B cell (primary cell): ENCODE data around the gene LIPI. TPM values are rescaled to one million over a fixed set of nuclear protein-coding genes. Genes with fewer than 3 reads are reported as not detected.
A peak's percentile ranks its signal among the peaks of the same experiment; 100 is the strongest.

ENCODE experiments used
- ATAC-seq: fragments of 200-7000 bp; cut with Tn5 transposase; one replicate; pipeline ENCODE4 v1.10.0; 2021; ENCODE audit warnings: low read depth, mild to moderate bottlenecking, moderate number of reproducible peaks, moderate library complexity
- CTCF ChIA-PET: fragments of 350-600 bp; sonication (Branson Sonifier 250); formaldehyde crosslinking; loops from one replicate; lab custom pipeline; 2021; ENCODE audit warnings: antibody characterized with exemption, inconsistent platforms; lab: Charles Lee
- POLR2A ChIA-PET: fragments of 350-600 bp; sonication (Branson Sonifier 250); formaldehyde crosslinking; loops from one replicate; lab custom pipeline; 2021; ENCODE audit warnings: antibody characterized with exemption; lab: Charles Lee
- DNase-seq: peaks from one replicate; pipeline ENCODE4 v3.0.0; 2013
- H2AFZ ChIP-seq: 2 replicates; pipeline ENCODE4 v1.6.1; 2012; ENCODE audit warnings: mild to moderate bottlenecking, low read depth, low read length; ENCODE audit not compliant: insufficient read depth, poor library complexity, severe bottlenecking
- H3K27ac ChIP-seq, 2 donors: 1 replicate in 1 of 2; 2 replicates in 1 of 2; pipeline ENCODE4 v1.5.1; 2012 to 2013; ENCODE audit warnings: low read length in 2 of 2, mild to moderate bottlenecking in 2 of 2, moderate library complexity in 1 of 2
- H3K27me3 ChIP-seq, 4 experiments: fragments of 200-600 bp in 1 of 4; sonication (generic) in 1 of 4; replicated peaks in 1 of 4; 1 replicate in 2 of 4; 2 replicates in 2 of 4; pipeline versions ENCODE4 v1.6.1 to v1.7.0; 2013 to 2016; ENCODE audit warnings: low read length in 3 of 4, mild to moderate bottlenecking in 2 of 4, mixed read lengths in 1 of 4, moderate library complexity in 1 of 4; ENCODE audit not compliant: insufficient read depth in 4 of 4, control insufficient read depth in 3 of 4; ENCODE audit errors: control extremely low read depth in 1 of 4
- H3K36me3 ChIP-seq, 2 experiments: replicated peaks in 1 of 2; 1 replicate in 1 of 2; 2 replicates in 1 of 2; pipeline versions ENCODE4 v1.6.1 to v1.7.1; 2013; ENCODE audit warnings: low read length in 1 of 2; ENCODE audit not compliant: insufficient read depth in 2 of 2, control insufficient read depth in 1 of 2; ENCODE audit errors: control extremely low read depth in 1 of 2, extremely low read depth in 1 of 2
- H3K4me1 ChIP-seq, 2 donors: fragments of 200-600 bp in 1 of 2; sonication (generic) in 1 of 2; 1 replicate in 1 of 2; 2 replicates in 1 of 2; pipeline versions ENCODE4 v1.5.1 to v1.6.1; 2013 to 2017; ENCODE audit warnings: low read length in 2 of 2; ENCODE audit not compliant: control insufficient read depth in 2 of 2, insufficient read depth in 2 of 2
- H3K4me2 ChIP-seq: replicated peaks from 2 replicates; pipeline ENCODE3; 2012; ENCODE audit warnings: mild to moderate bottlenecking, low read depth, low read length; ENCODE audit not compliant: poor library complexity, severe bottlenecking
- H3K4me3 ChIP-seq, 5 experiments: fragments of 200-600 bp in 1 of 5; sonication (generic) in 1 of 5; 1 replicate in 3 of 5; 2 replicates in 2 of 5; pipeline versions ENCODE4 v1.5.1 to v1.7.0; 2011 to 2016; ENCODE audit warnings: low read length in 4 of 5, mild to moderate bottlenecking in 4 of 5, low read depth in 2 of 5, control low read depth in 1 of 5, moderate library complexity in 1 of 5; ENCODE audit not compliant: insufficient read depth in 1 of 5; ENCODE audit errors: control extremely low read depth in 1 of 5, extremely low read depth in 1 of 5
- H3K79me2 ChIP-seq: fragments of 200-600 bp; sonication (generic); one replicate; pipeline ENCODE4 v1.6.0; 2016; ENCODE audit warnings: low read length; ENCODE audit not compliant: control insufficient read depth, insufficient read depth
- H3K9ac ChIP-seq: fragments of 200-600 bp; sonication (generic); 2 replicates; pipeline ENCODE4 v1.6.1; 2017; ENCODE audit warnings: mild to moderate bottlenecking, low read length, moderate library complexity
- H3K9me3 ChIP-seq, 3 donors: one replicate each; pipeline versions ENCODE4 v1.6.1 to v1.7.1; 2013; ENCODE audit warnings: low read length in 2 of 3; ENCODE audit not compliant: control insufficient read depth in 2 of 3, insufficient read depth in 1 of 3; ENCODE audit errors: control extremely low read depth in 1 of 3
- H4K20me1 ChIP-seq: 2 replicates; pipeline ENCODE4 v1.6.0; 2012; ENCODE audit warnings: mild to moderate bottlenecking, low read length; ENCODE audit not compliant: insufficient read depth, control insufficient read depth, poor library complexity, severe bottlenecking
- H3K27ac Mint-ChIP-seq: one replicate; pipeline ENCODE4 v1.8.0; 2021; ENCODE audit warnings: mixed read lengths
- H3K27me3 Mint-ChIP-seq: one replicate; pipeline ENCODE4 v1.8.0; 2021; ENCODE audit warnings: mixed read lengths
- H3K4me1 Mint-ChIP-seq: one replicate; pipeline ENCODE4 v1.8.0; 2021; ENCODE audit warnings: mixed read lengths
- H3K4me3 Mint-ChIP-seq: one replicate; pipeline ENCODE4 v1.8.0; 2021; ENCODE audit warnings: mixed read lengths
- H3K9me3 Mint-ChIP-seq: one replicate; pipeline ENCODE4 v1.8.0; 2022; ENCODE audit warnings: mixed read lengths; ENCODE audit not compliant: insufficient read depth
- CTCF ChIP-seq: fragments of 200-600 bp; IDR thresholded peaks from one replicate; pipeline ENCODE4 v1.8.0; 2022; ENCODE audit warnings: antibody characterized with exemption, mild to moderate bottlenecking
- EZH2 ChIP-seq: IDR thresholded peaks from 2 replicates; pipeline ENCODE4 v1.6.1; 2012; ENCODE audit warnings: borderline replicate concordance, low read depth, mild to moderate bottlenecking, moderate library complexity, low read length; ENCODE audit not compliant: insufficient read depth, poor library complexity, severe bottlenecking
- WGBS: methylation state at CpG from one replicate; pipeline ENCODE4 v1.1.5; 2013; ENCODE audit warnings: missing lambda C conversion rate; ENCODE audit not compliant: insufficient coverage; 5-methylcytosine and 5-hydroxymethylcytosine counted together
- intact Hi-C: fragments of 100-400 bp; cut with micrococcal nuclease; formaldehyde crosslinking; loops from one replicate; pipeline ENCODE4 v1.10.0; 2022
- polyA plus RNA-seq: library from polyadenylated mRNA; depleted of rRNA; stranded (reverse); fragments of >200 nt; gene quantifications from 2 replicates; pipeline ENCODE4 v1.2.3, GENCODE V29; 2012
- total RNA-seq, 2 donors: library from RNA; stranded (reverse); fragments of 120-200 nt in 1 of 2; gene quantifications; 1 replicate in 1 of 2; 2 replicates in 1 of 2; pipeline versions ENCODE4 v1.2.3 to v1.2.4, GENCODE V29; 2013 to 2022

Gene LIPI
- total and polyA plus RNA-seq, 2 donors (not counting 1 experiment from before 2014, with no cell fraction given) = not detected

GRCh38 chr21:14241297-14241696 lies 30.5 kb upstream of the LIPI start:
- Mint-ChIP-seq H3K4me1 (peaks cover 8% of the 10 kb centered on the region), H3K9me3 (no peaks in the 10 kb centered on the region), H3K27ac (no peak overlapping the region), H3K4me3 (no peak overlapping the region), H3K27me3 (peaks cover under 1% of the 10 kb centered on the region)
- WGBS = no CpG with 5 or more reads among the region's 2 CpGs
- Histone ChIP-seq H4K20me1 (no peaks in the 10 kb centered on the region), H3K4me2 (no peak overlapping the region), H2AFZ (no peak overlapping the region), H3K79me2 (no peaks in the 10 kb centered on the region), H3K36me3 (no peaks in the 10 kb centered on the region), H3K4me1 (no peaks in the 10 kb centered on the region), H3K9me3 (no peaks in the 10 kb centered on the region), H3K27ac (no peak overlapping the region), H3K27me3 (peaks cover 0 to 2% (median 0%) of the 10 kb centered on the region in 4 experiments), H3K4me3 (no peak overlapping the region), H3K9ac (no peak overlapping the region)
- ChIA-PET POLR2A (no interaction called here), CTCF (interaction anchor here (1.1 kb wide), 1 partner anchor 12 kb away, joined by 3 read pairs; no protein-coding TSS in a partner anchor)
- intact Hi-C loops = no loop called here
- no peak for ATAC-seq
- no peak for TF ChIP-seq EZH2
- no peak for TF ChIP-seq CTCF
- DNase-seq = peak; percentile 15

GRCh38 chr21:14239281-14239680 lies 28.5 kb upstream of the LIPI start:
- H2AFZ ChIP-seq = no peak overlapping the region
- no peaks in the 10 kb centered on the region for H3K9me3 ChIP-seq
- no peak for ATAC-seq
- no peak overlapping the region for H3K9ac ChIP-seq
- peaks cover 8% of the 10 kb centered on the region for H3K4me1 Mint-ChIP-seq
- H3K79me2 ChIP-seq = no peaks in the 10 kb centered on the region
- H3K27me3 ChIP-seq = peaks cover 0 to 2% (median 0%) of the 10 kb centered on the region in 4 experiments
- no peaks in the 10 kb centered on the region for H4K20me1 ChIP-seq
- POLR2A ChIA-PET = no interaction called here
- H3K4me1 ChIP-seq = no peaks in the 10 kb centered on the region
- H3K27me3 Mint-ChIP-seq = peaks cover 6% of the 10 kb centered on the region
- CTCF ChIA-PET = interaction anchor here (1.5 kb wide), 1 partner anchor 14 kb away, joined by 4 read pairs; no protein-coding TSS in a partner anchor
- no CpG with 5 or more reads among the region's 2 CpGs for WGBS
- H3K4me3 Mint-ChIP-seq = no peak overlapping the region
- H3K36me3 ChIP-seq = no peaks in the 10 kb centered on the region
- H3K9me3 Mint-ChIP-seq = no peaks in the 10 kb centered on the region
- intact Hi-C loops = no loop called here
- H3K4me3 ChIP-seq = no peak overlapping the region
- H3K4me2 ChIP-seq = no peak overlapping the region
- H3K27ac Mint-ChIP-seq = no peak overlapping the region
- DNase-seq = no peak
- H3K27ac ChIP-seq = no peak overlapping the region
- TF ChIP-seq CTCF = no peak
- no peak for TF ChIP-seq EZH2
